ENCODE data around the gene OLFM2. TPM values are rescaled to one million over a fixed set of nuclear protein-coding genes. Genes with fewer than 3 reads are reported as not detected.

Gene OLFM2
- total RNA-seq, 1 donor from 2014 or later, result 11.4 TPM

DNA sequence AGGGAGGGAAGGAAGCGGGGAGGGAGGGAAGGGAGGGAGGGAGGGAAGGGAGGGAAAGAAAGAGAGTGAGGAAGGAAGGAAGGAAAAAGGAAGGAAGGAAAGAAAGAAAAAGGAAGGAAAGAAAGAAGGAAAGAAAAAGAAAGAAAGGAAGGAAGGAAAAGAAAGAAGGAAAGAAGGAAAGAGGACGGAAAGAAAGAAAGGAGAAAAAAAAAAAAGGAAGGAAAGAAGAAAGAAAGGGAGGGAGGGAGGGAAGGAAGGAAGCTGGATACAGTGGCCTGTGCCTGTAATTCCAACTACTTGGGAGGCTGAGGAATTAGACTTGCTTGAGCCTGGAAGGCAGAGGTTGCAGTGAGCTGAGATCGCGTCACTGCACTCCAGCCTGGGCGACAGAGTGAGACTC, 35.3 kb downstream of the OLFM2 start:
- H3K27me3 Mint-ChIP-seq (ENCODE audit: insufficient read depth, low read depth), result peaks cover 3% of the 10 kb centered on the region
- no peaks in the 10 kb centered on the region for H3K4me1 Mint-ChIP-seq
- H3K4me2 ChIP-seq, result no peak overlapping the region
- H3K79me2 ChIP-seq (ENCODE audit: low read depth), result no peaks in the 10 kb centered on the region
- H3K9ac ChIP-seq, result no peak overlapping the region
- no peaks in the 10 kb centered on the region for H3F3A ChIP-seq (ENCODE audit: low read depth)
- DNase-seq (ENCODE audit: low spot score), result no peak
- no peaks in the 10 kb centered on the region for H3K9me3 ChIP-seq (ENCODE audit: low read depth)
- no peak overlapping the region for H2AFZ ChIP-seq (replicated peaks)
- no peak overlapping the region for H3K27ac ChIP-seq
- TF ChIP-seq, protein P1, sequence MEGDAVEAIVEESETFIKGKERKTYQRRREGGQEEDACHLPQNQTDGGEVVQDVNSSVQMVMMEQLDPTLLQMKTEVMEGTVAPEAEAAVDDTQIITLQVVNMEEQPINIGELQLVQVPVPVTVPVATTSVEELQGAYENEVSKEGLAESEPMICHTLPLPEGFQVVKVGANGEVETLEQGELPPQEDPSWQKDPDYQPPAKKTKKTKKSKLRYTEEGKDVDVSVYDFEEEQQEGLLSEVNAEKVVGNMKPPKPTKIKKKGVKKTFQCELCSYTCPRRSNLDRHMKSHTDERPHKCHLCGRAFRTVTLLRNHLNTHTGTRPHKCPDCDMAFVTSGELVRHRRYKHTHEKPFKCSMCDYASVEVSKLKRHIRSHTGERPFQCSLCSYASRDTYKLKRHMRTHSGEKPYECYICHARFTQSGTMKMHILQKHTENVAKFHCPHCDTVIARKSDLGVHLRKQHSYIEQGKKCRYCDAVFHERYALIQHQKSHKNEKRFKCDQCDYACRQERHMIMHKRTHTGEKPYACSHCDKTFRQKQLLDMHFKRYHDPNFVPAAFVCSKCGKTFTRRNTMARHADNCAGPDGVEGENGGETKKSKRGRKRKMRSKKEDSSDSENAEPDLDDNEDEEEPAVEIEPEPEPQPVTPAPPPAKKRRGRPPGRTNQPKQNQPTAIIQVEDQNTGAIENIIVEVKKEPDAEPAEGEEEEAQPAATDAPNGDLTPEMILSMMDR (IDR thresholded peaks at IDR 0.05), result no peak
- no peak for TF ChIP-seq EZH2 (IDR thresholded peaks at IDR 0.05)
- no peak for TF ChIP-seq EZH2phosphoT487 (IDR thresholded peaks at IDR 0.05)
- H3K4me3 ChIP-seq, result no peak overlapping the region
- H3K9me3 Mint-ChIP-seq, result no peaks in the 10 kb centered on the region
- H3K27ac Mint-ChIP-seq, result no peak overlapping the region
- H3K36me3 ChIP-seq, result no peaks in the 10 kb centered on the region
- H3K36me3 Mint-ChIP-seq, result no peaks in the 10 kb centered on the region
- H3K27me3 ChIP-seq, result no peaks in the 10 kb centered on the region
- no peaks in the 10 kb centered on the region for H3K4me1 ChIP-seq
- H3K4me3 Mint-ChIP-seq, result no peak overlapping the region
- no peaks in the 10 kb centered on the region for H4K20me1 ChIP-seq (ENCODE audit: low read depth)

DNA sequence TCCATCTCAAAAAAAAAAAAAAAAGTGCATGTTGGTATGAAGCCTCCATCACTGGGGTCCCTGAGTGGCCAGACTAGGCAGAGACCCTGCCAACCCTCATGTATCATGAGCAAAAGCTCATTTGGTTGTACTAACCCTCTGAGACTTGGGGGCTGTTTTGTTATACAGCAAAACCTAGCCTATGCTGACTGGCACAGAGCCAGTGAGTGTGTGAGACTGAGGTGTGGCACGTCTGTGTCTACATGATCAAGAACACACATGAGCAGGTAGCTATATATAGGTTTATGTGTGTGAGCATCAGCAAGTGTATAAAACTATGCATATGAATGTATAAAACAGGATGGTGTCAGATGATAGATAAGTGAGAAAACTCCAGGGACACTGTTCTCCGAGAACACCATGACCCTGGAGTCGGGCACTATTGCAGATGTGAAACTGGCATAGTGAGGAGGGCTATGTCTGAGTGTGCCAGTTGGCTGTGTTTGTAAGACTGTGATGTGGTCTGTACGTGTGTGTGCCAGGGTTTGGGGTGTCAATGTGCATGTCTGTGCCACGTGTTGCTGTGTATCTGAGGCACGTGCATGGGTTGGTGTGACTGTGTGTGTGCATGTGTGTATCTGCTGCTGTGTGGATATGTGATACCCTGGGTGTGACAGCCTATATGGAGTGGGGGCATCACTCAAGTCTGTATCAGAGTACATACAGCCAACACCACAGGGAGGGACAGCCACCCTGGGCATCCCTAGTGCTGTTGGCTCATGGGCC, 44.5 kb downstream of the OLFM2 start:
- H3K4me2 ChIP-seq, result no peak overlapping the region
- no peaks in the 10 kb centered on the region for H3K36me3 ChIP-seq
- no peak for DNase-seq (ENCODE audit: low spot score)
- H3F3A ChIP-seq (ENCODE audit: low read depth), result no peaks in the 10 kb centered on the region
- H2AFZ ChIP-seq (replicated peaks), result no peak overlapping the region
- Mint-ChIP-seq H3K27ac (no peak overlapping the region), H3K9me3 (no peaks in the 10 kb centered on the region), H3K4me3 (no peak overlapping the region), H3K4me1 (peaks cover 11% of the 10 kb centered on the region), H3K27me3 (ENCODE audit: insufficient read depth, low read depth) (peaks cover 5% of the 10 kb centered on the region), H3K36me3 (no peaks in the 10 kb centered on the region)
- H4K20me1 ChIP-seq (ENCODE audit: low read depth), result no peaks in the 10 kb centered on the region
- no peak overlapping the region for H3K27ac ChIP-seq
- H3K4me3 ChIP-seq, result no peak overlapping the region
- H3K79me2 ChIP-seq (ENCODE audit: low read depth), result no peaks in the 10 kb centered on the region
- no peaks in the 10 kb centered on the region for H3K27me3 ChIP-seq
- TF ChIP-seq, protein P1 (IDR thresholded peaks at IDR 0.05), result no peak
- TF ChIP-seq EZH2phosphoT487 (IDR thresholded peaks at IDR 0.05), result no peak
- no peak for TF ChIP-seq EZH2 (IDR thresholded peaks at IDR 0.05)
- H3K9ac ChIP-seq, result no peak overlapping the region
- H3K4me1 ChIP-seq, result no peaks in the 10 kb centered on the region
- H3K9me3 ChIP-seq (ENCODE audit: low read depth), result no peaks in the 10 kb centered on the region

DNA sequence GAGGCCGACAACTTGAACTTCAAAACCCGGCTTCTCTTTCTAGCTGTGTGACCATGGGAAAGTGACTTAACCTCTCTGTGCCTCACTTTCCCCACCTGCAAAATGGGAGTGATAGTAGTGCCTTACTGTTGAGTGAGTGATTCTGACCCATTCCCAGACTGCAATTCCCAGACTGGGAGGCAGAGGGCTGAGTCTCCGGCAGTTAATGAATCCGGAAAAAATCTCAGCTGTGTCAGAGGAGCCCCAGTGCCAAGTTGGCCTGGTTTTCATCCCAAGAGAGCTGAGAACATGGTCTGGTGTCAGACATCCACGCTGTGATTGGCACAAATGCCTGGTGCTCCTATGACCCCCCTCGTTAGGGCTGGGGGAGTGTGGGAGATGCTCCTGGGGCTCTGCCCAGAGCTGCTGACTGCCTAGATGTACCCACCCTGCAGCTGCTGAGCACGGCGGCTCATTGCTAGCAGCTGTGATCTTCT, 51.2 kb downstream of the OLFM2 start:
- H3K4me1 ChIP-seq, result peaks cover 20% of the 10 kb centered on the region
- H3F3A ChIP-seq (ENCODE audit: low read depth), result peaks cover 17% of the 10 kb centered on the region
- no peak overlapping the region for H3K9ac ChIP-seq
- no peak for DNase-seq (ENCODE audit: low spot score)
- H2AFZ ChIP-seq (replicated peaks), result no peak overlapping the region
- H3K27me3 ChIP-seq, result no peaks in the 10 kb centered on the region
- Mint-ChIP-seq H3K9me3 (no peaks in the 10 kb centered on the region), H3K27me3 (ENCODE audit: insufficient read depth, low read depth) (peaks cover 6% of the 10 kb centered on the region), H3K4me3 (no peak overlapping the region), H3K4me1 (peaks cover 30% of the 10 kb centered on the region), H3K27ac (peak overlapping the region; percentile 13), H3K36me3 (no peaks in the 10 kb centered on the region)
- no peak overlapping the region for H3K4me2 ChIP-seq
- no peaks in the 10 kb centered on the region for H3K79me2 ChIP-seq (ENCODE audit: low read depth)
- no peaks in the 10 kb centered on the region for H3K36me3 ChIP-seq
- no peak overlapping the region for H3K27ac ChIP-seq
- no peaks in the 10 kb centered on the region for H3K9me3 ChIP-seq (ENCODE audit: low read depth)
- H4K20me1 ChIP-seq (ENCODE audit: low read depth), result peaks cover 4% of the 10 kb centered on the region
- no peak overlapping the region for H3K4me3 ChIP-seq
- TF ChIP-seq EZH2 (IDR thresholded peaks at IDR 0.05), result no peak
- TF ChIP-seq, protein P1 (IDR thresholded peaks at IDR 0.05), result peak; percentile 31
- no peak for TF ChIP-seq EZH2phosphoT487 (IDR thresholded peaks at IDR 0.05)

Data from neural progenitor cell (in vitro differentiated cells).